ENCODE results near the gene PWP2. TPM values are rescaled to one million over a fixed set of nuclear protein-coding genes. Genes with fewer than 3 reads are reported as not detected.

Gene PWP2
- 18.9 and 24.2 TPM in 2 replicates for total RNA-seq

GRCh38 chr21:44107026-44107501 is at the start of gene PWP2:
Gene PWP2 (plus strand): TSS chr21:44107399. CDS start chr21:44107417, 18 bp downstream.

Other genes with a start within 250 kb of the PWP2 start
- gene AGPAT3, start 242.2 kb upstream of the PWP2 start, total RNA-seq = 53.5 and 74.7 TPM in 2 replicates
- gene TRAPPC10, start 95.1 kb upstream of the PWP2 start, total RNA-seq = 34.0 and 37.8 TPM in 2 replicates
- gene GATD3, start 26.3 kb downstream of the PWP2 start, total RNA-seq = 25.7 and 27.1 TPM in 2 replicates
- 0.72 and 1.9 TPM in 2 replicates for gene ICOSLG, start 133.5 kb downstream of the PWP2 start, total RNA-seq
- gene DNMT3L, start 154.5 kb downstream of the PWP2 start, total RNA-seq = not detected in 2 replicates
- under 0.01 TPM in 1 of 2 replicates, not detected in the other for gene AIRE, start 178.5 kb downstream of the PWP2 start, total RNA-seq
- gene PFKL, start 192.7 kb downstream of the PWP2 start, total RNA-seq = 136 and 145 TPM in 2 replicates
- gene CFAP410, start 232.0 kb downstream of the PWP2 start, total RNA-seq = 3.1 and 4.0 TPM in 2 replicates
- gene TRPM2, start 246.2 kb downstream of the PWP2 start, total RNA-seq = not detected in 2 replicates